Keratinocyte (primary cell): Measurements from ENCODE around the gene SEPTIN10. TPM values are rescaled to one million over a fixed set of nuclear protein-coding genes. Genes with fewer than 3 reads are reported as not detected.

Source experiments
- DNase-seq: peaks from one replicate; pipeline ENCODE4 v3.0.0-alpha.2; 2011; ENCODE audit warnings: low read depth, missing footprints, low spot score
- FAIRE-seq: peaks from 2 replicates; lab custom pipeline; 2011; peaks lifted over from hg19 to GRCh38; lab: Jason Lieb, UNC
- H2AFZ ChIP-seq: 2 replicates; pipeline ENCODE4 v1.6.0; 2012; ENCODE audit warnings: low read length, control low read depth, inconsistent platforms; ENCODE audit not compliant: control insufficient read depth
- H3K27ac ChIP-seq: 2 replicates; pipeline ENCODE4 v1.5.1; 2011; ENCODE audit warnings: low read length; ENCODE audit not compliant: control insufficient read depth, insufficient read depth
- H3K27me3 ChIP-seq: 3 replicates; pipeline ENCODE4 v1.6.0; 2011; ENCODE audit warnings: low read length; ENCODE audit not compliant: control insufficient read depth, insufficient read depth; ENCODE audit errors: extremely low read depth
- H3K36me3 ChIP-seq, 2 experiments: 2 replicates in 1 of 2; 3 replicates in 1 of 2; pipeline ENCODE4 v1.5.1; 2011; ENCODE audit warnings: low read length in 2 of 2, mild to moderate bottlenecking in 1 of 2; ENCODE audit not compliant: control insufficient read depth in 2 of 2, insufficient read depth in 2 of 2; ENCODE audit errors: extremely low read depth in 1 of 2
- H3K4me1 ChIP-seq: 3 replicates; pipeline ENCODE4 v1.5.1; 2011; ENCODE audit warnings: low read length; ENCODE audit not compliant: control insufficient read depth, insufficient read depth; ENCODE audit errors: extremely low read depth
- H3K4me2 ChIP-seq: 3 replicates; pipeline ENCODE4 v1.6.0; 2011; ENCODE audit warnings: low read depth, low read length; ENCODE audit not compliant: control insufficient read depth, insufficient read depth; ENCODE audit errors: extremely low read depth
- H3K4me3 ChIP-seq, 3 experiments: fragments of 200-600 bp in 1 of 3; sonication (generic) in 1 of 3; 2 replicates in 2 of 3; 3 replicates in 1 of 3; pipeline ENCODE4 v1.5.1; 2011 to 2016; ENCODE audit warnings: low read length in 3 of 3, mild to moderate bottlenecking in 3 of 3, control low read depth in 2 of 3, inconsistent platforms in 1 of 3, low read depth in 1 of 3, mixed read lengths in 1 of 3, mixed run types in 1 of 3, moderate library complexity in 1 of 3; ENCODE audit not compliant: control insufficient read depth in 2 of 3, insufficient read depth in 2 of 3; ENCODE audit errors: extremely low read depth in 1 of 3
- H3K79me2 ChIP-seq: 2 replicates; pipeline ENCODE4 v1.6.0; 2012; ENCODE audit warnings: low read length; ENCODE audit not compliant: control insufficient read depth, insufficient read depth
- H3K9ac ChIP-seq: 3 replicates; pipeline ENCODE4 v1.6.0; 2011; ENCODE audit warnings: low read length; ENCODE audit not compliant: control insufficient read depth, insufficient read depth; ENCODE audit errors: extremely low read depth
- H3K9me1 ChIP-seq: 3 replicates; pipeline ENCODE4 v1.6.0; 2011; ENCODE audit warnings: low read length; ENCODE audit not compliant: control insufficient read depth, insufficient read depth; ENCODE audit errors: extremely low read depth
- H3K9me3 ChIP-seq: 2 replicates; pipeline ENCODE4 v1.5.1; 2012; ENCODE audit warnings: low read depth, low read length; ENCODE audit not compliant: control insufficient read depth
- H4K20me1 ChIP-seq: 3 replicates; pipeline ENCODE4 v1.6.0; 2011; ENCODE audit warnings: low read length; ENCODE audit not compliant: control insufficient read depth, insufficient read depth; ENCODE audit errors: extremely low read depth
- EZH2 ChIP-seq: IDR thresholded peaks from one replicate; pipeline ENCODE4 v1.6.1; 2012; ENCODE audit warnings: inconsistent platforms, mild to moderate bottlenecking, low read length, moderate library complexity
- dilution Hi-C: fragments of 300-500 bp; cut with MboI; formaldehyde crosslinking; loops from one replicate; pipeline ENCODE4 v1.7.0; 2020; ENCODE audit warnings: low sequenced_read_pairs; ENCODE audit not compliant: extremely low pct_ligation_motif_present
- polyA plus RNA-seq, 5 experiments: library from polyadenylated mRNA; depleted of rRNA in 3 of 5; stranded (reverse) in 3 of 5; stranded (forward) in 1 of 5; unstranded in 1 of 5; fragments of >200 nt; gene quantifications; 1 replicate in 1 of 5; 2 replicates in 3 of 5; 3 replicates in 1 of 5; pipeline versions ENCODE4 v1.2.1 to v1.2.3, GENCODE V29; 2011 to 2012; ENCODE audit warnings: missing spikeins in 2 of 5, low read depth in 1 of 5, low replicate concordance in 1 of 5
- TF ChIP-seq, protein P1 (sequence below), 3 experiments: IDR thresholded peaks in 1 of 3; conservative IDR thresholded peaks in 1 of 3; optimal IDR thresholded peaks in 1 of 3; 2 replicates in 2 of 3; 3 replicates in 1 of 3; pipeline versions ENCODE3 to v1.5.1; 2011; ENCODE audit warnings: low read length in 3 of 3, mild to moderate bottlenecking in 3 of 3, moderate library complexity in 2 of 3, control low read depth in 1 of 3, inconsistent platforms in 1 of 3; ENCODE audit not compliant: insufficient read depth in 2 of 3; ENCODE audit errors: extremely low read depth in 1 of 3

Gene SEPTIN10
- polyA plus RNA-seq, 1 donor (not counting 4 experiments of a cell fraction or from before 2014, with no cell fraction given) = 72.6 TPM

DNA sequence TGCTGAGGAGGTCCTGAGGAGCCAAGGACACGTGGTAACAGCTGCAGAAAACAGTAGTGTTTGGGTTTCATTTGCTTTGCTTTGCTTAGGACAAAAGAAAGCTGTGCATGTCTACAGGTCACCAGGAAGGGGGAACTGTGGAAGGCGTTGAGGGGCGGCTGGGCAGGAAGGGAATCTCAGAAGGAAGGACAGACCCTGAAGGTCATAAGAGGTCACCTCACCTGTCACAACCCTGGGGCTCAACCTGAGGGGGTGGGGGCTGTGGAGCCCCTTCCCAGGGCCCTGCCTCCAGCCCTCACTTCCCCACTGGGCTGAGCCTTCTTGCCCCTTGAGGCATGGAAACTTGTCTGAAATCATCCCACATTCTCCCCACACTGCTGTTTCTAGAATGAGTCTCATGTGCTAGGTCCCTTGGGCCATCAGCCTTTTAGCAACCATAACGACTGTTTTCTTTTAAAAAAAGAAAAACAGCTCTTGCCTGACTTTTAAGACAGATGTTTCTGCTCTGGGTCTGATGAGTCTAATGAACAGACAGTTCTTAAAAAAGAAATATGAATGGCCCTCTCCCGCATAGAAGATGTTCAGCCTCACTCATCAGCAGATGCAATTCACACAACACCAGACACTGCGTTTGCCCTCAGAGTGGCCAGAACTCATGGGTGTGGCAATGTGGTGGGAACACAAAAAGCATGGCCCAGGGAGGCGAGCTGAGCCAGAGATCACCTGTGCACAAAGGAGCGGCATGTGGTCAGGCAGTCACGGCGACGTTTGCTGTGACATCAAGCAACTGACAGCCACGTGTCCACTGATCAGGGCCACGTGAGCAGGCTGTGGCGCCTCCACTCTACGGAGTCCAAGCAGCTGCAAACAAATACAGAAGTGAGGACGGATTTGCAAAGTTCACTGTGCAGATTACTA lies 84.0 kb downstream of the SEPTIN10 start:
- TF ChIP-seq, protein P1, sequence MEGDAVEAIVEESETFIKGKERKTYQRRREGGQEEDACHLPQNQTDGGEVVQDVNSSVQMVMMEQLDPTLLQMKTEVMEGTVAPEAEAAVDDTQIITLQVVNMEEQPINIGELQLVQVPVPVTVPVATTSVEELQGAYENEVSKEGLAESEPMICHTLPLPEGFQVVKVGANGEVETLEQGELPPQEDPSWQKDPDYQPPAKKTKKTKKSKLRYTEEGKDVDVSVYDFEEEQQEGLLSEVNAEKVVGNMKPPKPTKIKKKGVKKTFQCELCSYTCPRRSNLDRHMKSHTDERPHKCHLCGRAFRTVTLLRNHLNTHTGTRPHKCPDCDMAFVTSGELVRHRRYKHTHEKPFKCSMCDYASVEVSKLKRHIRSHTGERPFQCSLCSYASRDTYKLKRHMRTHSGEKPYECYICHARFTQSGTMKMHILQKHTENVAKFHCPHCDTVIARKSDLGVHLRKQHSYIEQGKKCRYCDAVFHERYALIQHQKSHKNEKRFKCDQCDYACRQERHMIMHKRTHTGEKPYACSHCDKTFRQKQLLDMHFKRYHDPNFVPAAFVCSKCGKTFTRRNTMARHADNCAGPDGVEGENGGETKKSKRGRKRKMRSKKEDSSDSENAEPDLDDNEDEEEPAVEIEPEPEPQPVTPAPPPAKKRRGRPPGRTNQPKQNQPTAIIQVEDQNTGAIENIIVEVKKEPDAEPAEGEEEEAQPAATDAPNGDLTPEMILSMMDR (optimal IDR thresholded peaks at IDR 0.05 in 1 of 3, IDR thresholded peaks at IDR 0.05 in 1 of 3, conservative IDR thresholded peaks at IDR 0.05 in 1 of 3; ENCODE audit: extremely low read depth in 1 of 3, insufficient read depth in 2 of 3, low read length in 3 of 3) = no peak
- no peak for TF ChIP-seq EZH2
- H2AFZ ChIP-seq = no peak overlapping the region
- no peak overlapping the region for H3K27ac ChIP-seq
- no peak overlapping the region for H3K4me3 ChIP-seq
- peaks cover 8% of the 10 kb centered on the region for H3K27me3 ChIP-seq
- no peaks in the 10 kb centered on the region for H3K36me3 ChIP-seq
- FAIRE-seq = no peak
- H3K9ac ChIP-seq = no peak overlapping the region
- H3K4me2 ChIP-seq = no peak overlapping the region
- H3K79me2 ChIP-seq = no peaks in the 10 kb centered on the region
- dilution Hi-C loops = no loop called here
- H4K20me1 ChIP-seq = no peaks in the 10 kb centered on the region
- no peak for DNase-seq
- no peaks in the 10 kb centered on the region for H3K4me1 ChIP-seq
- no peaks in the 10 kb centered on the region for H3K9me1 ChIP-seq
- H3K9me3 ChIP-seq = no peaks in the 10 kb centered on the region

DNA sequence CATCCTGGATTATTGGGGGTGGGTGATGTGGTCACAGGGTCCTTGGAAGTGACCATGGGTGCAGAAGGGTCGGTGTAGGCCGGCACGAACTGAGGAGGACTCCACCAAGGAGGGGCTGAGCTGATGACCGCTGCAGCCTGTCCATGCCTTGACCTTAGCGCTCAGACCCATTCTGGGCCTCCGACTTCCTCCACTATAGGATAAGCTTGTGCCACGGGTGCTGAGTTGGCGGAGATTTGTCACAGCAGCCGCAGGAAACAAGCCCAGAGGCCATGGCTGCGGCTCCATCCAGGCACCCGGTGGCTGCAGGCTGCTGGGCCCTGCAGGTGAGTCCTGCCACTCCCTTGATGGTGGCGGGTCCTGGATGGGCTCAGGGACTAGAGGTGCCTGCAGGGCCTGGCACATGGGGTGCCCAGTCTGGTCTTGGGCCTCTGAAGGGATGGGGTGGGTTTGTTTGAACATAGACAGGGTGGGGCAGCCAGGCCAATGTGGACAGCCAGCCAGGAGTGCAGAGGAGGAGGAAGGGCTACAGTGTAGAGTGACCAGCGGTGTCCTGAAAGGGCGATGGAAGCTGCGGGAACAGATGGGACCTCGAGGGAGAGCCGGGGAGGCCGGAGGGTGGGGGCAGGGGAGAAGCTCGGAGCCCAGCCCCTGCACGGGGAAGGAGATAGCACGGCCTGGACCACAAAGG lies 84.8 kb downstream of the SEPTIN10 start:
- Histone ChIP-seq H3K9me1 (no peaks in the 10 kb centered on the region), H4K20me1 (no peaks in the 10 kb centered on the region), H3K9ac (no peak overlapping the region), H3K27me3 (peaks cover 4% of the 10 kb centered on the region), H3K4me3 (no peak overlapping the region), H3K9me3 (no peaks in the 10 kb centered on the region), H3K4me2 (no peak overlapping the region), H3K4me1 (no peaks in the 10 kb centered on the region), H3K79me2 (no peaks in the 10 kb centered on the region), H3K36me3 (no peaks in the 10 kb centered on the region), H2AFZ (no peak overlapping the region), H3K27ac (no peak overlapping the region)
- dilution Hi-C loops = no loop called here
- TF ChIP-seq, protein P1 (optimal IDR thresholded peaks at IDR 0.05 in 1 of 3, IDR thresholded peaks at IDR 0.05 in 1 of 3, conservative IDR thresholded peaks at IDR 0.05 in 1 of 3; ENCODE audit: extremely low read depth in 1 of 3, insufficient read depth in 2 of 3, low read length in 3 of 3) = no peak
- TF ChIP-seq EZH2 = no peak
- DNase-seq (no peak), FAIRE-seq (no peak)
